SIG-M5 treated with dmso at 0.1 percent for 504 hours (cell line): ENCODE results near the gene TRH.
"Not testable (repeated sequence)": the region's sequence is repeated elsewhere in the genome, so short reads cannot be mapped to it uniquely, and the experiment has no call there.

Experiments used
- DNase-seq: peaks from one replicate; lab custom pipeline; 2025; ENCODE audit not compliant: unreplicated experiment; lab: John Stamatoyannopoulos, UW

The TRH gene

GRCh38 chr3:129962600-129962999, 11.9 kb upstream of the TRH start:
- DNase-seq: no peak

GRCh38 chr3:129965937-129966336, 8.6 kb upstream of the TRH start:
- DNase-seq: no peak

GRCh38 chr3:129966876-129967275, 7.6 kb upstream of the TRH start:
- DNase-seq: no peak

- DNase-seq: no peak
Observed at GRCh38 chr3:129967761-129968160, 6.8 kb upstream of the TRH start.

- DNase-seq: no peak
Observed at GRCh38 chr3:129971351-129972052, 3.0 kb upstream of the TRH start.

GRCh38 chr3:129972301-129972700, 2.2 kb upstream of the TRH start:
- DNase-seq: no peak

- no peak for DNase-seq
Observed at GRCh38 chr3:129973853-129974563, 512 bp upstream of the TRH start.

GRCh38 chr3:129974833-129975704, 549 bp downstream of the TRH start:
- peak; percentile 6 for DNase-seq

GRCh38 chr3:129975705-129976048, 1.2 kb downstream of the TRH start:
- DNase-seq: no peak

GRCh38 chr3:129976286-129976685, 1.8 kb downstream of the TRH start:
- no peak for DNase-seq

- no peak for DNase-seq
Observed at GRCh38 chr3:129978123-129978522, 3.6 kb downstream of the TRH start.

GRCh38 chr3:129979905-129980304, 5.4 kb downstream of the TRH start:
- no peak for DNase-seq

GRCh38 chr3:129983561-129983960, 9.0 kb downstream of the TRH start:
- DNase-seq: no peak

GRCh38 chr3:129984125-129984524, 9.6 kb downstream of the TRH start:
- no peak for DNase-seq

- DNase-seq: no peak
Observed at GRCh38 chr3:129985113-129985512, 10.6 kb downstream of the TRH start.

GRCh38 chr3:129988429-129988828, 13.9 kb downstream of the TRH start:
- DNase-seq: no peak

GRCh38 chr3:129989414-129989813, 14.9 kb downstream of the TRH start:
- no peak for DNase-seq

- DNase-seq: peak; percentile 28
Observed at GRCh38 chr3:129992781-129993180, 18.3 kb downstream of the TRH start.

GRCh38 chr3:129994883-129995559, 20.5 kb downstream of the TRH start:
- no peak for DNase-seq

- no peak for DNase-seq
Observed at GRCh38 chr3:129996073-129996472, 21.6 kb downstream of the TRH start.

- DNase-seq: not testable (repeated sequence)
Observed at GRCh38 chr3:129999176-129999575, 24.7 kb downstream of the TRH start.
